Skin epidermis (tissue), 12 donors: ENCODE results near the gene CIB1.
"Not testable (repeated sequence)": the region's sequence is repeated elsewhere in the genome, so short reads cannot be mapped to it uniquely, and the experiment has no call there.

Source experiments
- H3K27ac ChIP-seq, 21 experiments: fragments of 200-600 bp; sonication (generic) in 11 of 21; one replicate each; pipeline ENCODE4 v1.5.0; 2020; ENCODE audit warnings: mild to moderate bottlenecking in 3 of 21, inconsistent platforms in 2 of 21, moderate library complexity in 2 of 21
- H3K4me3 ChIP-seq, 7 experiments: fragments of 200-600 bp; sonication (generic) in 2 of 7; one replicate each; pipeline ENCODE4 v1.5.0; 2020; ENCODE audit warnings: inconsistent platforms in 2 of 7, mild to moderate bottlenecking in 2 of 7, moderate library complexity in 1 of 7

CIB1 gene

DNA sequence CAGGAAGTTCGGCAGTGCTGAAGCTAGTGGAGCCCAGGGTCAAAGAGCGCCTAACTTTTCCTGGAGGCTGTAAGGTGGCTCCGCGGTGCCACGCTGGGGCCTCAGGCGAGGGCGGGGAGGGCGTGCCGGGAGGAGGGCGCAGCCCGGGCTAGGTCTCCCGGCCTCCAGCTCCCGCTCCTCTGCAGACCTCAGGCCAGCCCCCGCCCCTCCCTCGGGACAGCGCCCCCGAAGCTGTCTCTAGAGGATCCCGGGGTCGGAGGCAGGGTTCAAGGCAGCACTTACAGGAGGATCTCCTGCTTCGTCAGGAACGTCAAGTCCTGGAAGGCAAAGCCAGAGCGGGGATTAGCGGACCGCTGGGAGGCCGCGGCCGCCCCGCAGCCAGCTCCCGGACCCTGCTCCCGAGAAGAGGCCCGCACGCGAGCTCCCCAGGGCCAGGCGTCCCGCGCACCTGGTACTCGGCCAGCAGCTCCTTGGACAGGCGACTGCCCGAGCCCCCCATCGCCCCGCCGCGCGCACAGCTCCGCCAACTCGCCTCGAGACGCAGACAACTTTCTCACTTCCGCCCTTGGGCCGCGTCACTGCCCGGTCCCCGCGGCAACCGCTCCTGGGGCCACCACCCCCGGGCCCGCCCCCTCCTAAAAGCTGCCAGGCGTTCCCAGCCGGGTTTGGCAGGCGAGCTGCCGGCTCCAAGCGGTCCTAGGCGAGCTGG lies at the start of gene CIB1:
TSS of gene CIB1 (minus strand) at position 555 of the 709 bp plus-strand sequence. CDS start at position 499, 56 bp downstream.
- Histone ChIP-seq H3K4me3 (peak within 1 kb of the TSS; percentile 54 to 89 (median 76)), H3K27ac (peak within 1 kb of the TSS; percentile 76 to 97 (median 91))

DNA sequence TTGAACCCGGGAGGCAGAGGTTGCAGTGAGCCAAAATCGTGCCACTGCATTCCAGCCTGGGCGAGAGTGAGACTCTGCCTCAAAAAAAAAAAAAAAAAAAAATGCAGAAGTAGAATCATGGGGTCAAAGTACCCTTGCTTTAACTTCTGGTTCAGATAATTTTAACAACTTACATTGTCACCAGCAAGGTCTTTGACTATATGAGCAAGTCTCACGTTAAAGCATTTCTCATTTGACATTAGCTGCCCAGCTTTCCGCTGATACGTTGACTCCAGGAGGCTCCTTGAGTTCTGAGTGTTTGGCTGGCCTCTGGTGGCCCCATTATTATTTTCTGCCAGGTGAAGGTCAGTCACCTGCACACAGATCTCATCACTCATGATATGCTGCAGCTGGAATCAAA lies 47.9 kb upstream of the CIB1 start:
- not testable (repeated sequence) for H3K4me3 ChIP-seq, H3K27ac ChIP-seq

DNA sequence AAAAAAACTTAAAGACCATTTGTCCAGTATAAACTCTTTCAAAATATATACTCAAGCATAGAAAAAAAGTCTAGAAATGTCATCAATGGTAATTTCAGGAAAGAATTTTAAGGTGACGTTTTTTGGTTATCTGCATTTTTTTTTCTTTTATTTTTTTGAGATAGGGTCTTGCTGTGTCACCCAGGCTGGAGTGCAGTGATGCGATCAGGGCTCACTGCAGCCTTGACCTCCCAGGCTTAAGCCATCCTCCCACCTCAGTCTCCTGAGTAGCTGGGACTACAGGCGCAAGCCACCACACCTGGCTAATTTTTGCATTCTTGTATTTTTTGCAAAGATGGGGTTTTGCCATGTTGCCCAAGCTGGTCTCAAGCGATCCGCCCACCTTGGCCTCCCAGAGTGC lies 47.0 kb upstream of the CIB1 start:
- not testable (repeated sequence) for H3K4me3 ChIP-seq, H3K27ac ChIP-seq

DNA sequence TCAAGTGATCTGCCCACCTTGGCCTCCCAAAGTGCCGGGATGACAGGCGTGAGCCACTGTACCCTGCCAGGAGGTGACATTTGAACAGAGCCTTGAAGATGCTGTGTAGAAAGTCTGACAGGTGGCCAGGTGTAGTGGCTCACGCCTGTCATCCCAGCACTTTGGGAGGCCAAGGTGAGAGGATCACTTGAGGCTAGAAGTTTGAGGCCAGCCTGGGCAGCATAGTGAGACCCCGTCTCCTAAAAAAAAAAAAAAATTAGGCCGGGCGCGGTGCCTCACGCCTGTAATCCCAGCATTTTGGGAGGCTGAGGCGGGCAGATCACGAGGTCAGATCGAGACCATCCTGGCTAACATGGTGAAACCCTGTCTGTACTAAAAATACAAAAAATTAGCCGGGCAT lies 44.7 kb upstream of the CIB1 start:
- not testable (repeated sequence) for H3K4me3 ChIP-seq, H3K27ac ChIP-seq

DNA sequence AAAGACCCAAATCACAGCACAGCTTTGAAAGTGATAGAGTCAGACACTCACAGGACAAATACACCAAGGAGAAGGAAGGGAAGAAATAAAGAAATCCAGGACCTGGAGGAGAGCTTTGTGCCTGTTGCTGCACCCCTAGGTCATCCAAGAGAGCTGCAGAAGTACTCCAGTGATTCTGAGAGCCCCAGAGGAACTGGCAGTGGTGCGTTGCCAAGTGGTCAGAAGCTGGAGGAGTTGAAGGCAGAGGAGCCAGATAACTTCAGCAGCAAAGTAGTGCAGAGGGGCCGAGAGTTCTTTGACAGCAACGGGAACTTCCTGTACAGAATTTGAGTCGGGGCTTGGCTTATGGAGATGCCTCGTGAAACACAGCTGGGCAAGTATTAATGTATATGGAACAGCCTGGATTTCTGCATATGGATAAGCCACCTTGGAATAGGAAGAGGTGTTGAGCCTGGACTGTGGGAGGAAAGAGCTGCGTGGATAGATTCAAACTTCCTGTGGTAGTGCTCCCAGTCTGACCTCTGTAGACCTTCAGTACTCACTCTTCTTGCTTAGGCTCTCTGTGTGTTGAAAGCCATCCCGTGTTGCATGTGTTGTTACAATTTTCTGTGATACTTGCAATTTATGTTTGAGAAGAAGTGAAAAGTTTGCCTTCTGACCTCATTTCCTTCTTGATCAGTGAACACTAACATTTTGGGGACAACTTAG lies 37.9 kb upstream of the CIB1 start:
- H3K27ac ChIP-seq: no peak overlapping the region

DNA sequence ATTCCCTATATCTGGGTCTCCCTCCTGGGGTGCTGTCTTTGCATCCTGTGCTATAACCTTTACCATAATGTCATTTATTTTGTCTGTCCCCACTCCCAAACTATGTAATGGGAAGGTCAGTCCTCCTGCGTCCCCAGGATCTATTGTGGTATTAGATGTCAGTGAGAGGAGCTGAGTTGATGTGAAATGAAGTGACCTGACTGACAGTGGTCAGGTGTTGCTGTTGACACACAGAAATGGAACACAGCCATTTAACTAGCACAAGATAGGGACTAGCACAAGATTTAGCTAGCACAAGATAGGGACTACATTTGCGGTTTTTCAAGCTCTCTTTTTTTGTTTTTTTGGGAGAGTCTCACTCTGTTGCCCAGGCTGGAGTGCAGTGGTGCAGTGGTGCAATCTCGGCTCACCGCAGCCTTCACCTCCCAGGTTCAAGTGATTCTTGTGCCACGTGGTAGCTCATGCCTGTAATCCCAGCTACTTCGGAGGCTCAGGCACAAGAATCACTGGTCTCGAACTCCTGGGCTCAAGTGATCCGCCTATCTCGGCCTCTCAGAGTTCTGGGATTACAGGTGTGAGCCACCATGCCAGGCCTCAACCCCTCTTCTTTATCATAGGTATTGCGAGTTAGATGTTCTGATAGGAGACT lies 36.9 kb upstream of the CIB1 start:
- Histone ChIP-seq H3K27ac (no peak overlapping the region), H3K4me3 (no peak overlapping the region)

More for the DNA sequence above, 37.9 kb upstream of the CIB1 start:
- no peak overlapping the region for H3K4me3 ChIP-seq

DNA sequence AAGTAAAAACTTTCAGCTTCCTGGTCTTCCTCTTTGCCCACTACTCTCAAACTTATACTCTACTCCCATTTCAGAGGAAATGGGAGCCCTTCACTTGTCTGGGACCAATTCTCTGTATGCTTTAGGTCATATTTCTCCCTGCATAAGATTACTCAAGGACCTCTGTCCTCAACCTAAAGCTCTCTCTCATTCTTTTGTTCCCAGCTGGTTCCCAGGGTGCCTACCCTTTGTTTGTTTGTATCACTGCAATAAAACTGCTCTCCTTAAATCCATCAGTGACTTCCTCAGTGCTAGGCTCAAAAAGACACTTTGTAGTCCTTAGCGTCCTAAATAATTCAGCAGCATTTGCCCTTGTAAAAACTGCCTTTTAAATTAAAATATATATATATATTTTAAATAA lies 34.7 kb upstream of the CIB1 start:
- H3K27ac ChIP-seq: no peak overlapping the region
- no peak overlapping the region for H3K4me3 ChIP-seq

DNA sequence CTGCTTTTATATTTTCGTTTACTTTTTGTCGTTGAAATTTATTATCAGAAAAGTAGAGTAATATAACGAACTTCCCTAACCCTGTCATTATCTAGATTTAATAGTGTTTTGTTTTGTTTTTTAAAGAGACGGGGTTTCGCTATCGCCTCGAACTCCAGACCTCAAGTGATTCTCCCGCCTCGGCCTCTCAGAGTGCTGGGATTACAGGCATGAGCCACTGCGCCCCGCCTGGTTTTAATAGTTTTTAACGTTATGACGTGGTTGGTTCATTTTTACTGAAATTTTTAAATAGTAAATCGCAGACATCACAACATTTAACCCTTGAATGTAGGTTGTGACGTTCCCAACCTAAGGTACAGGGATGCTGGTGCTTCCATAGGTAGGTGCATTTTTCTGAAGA lies 32.7 kb upstream of the CIB1 start:
- Histone ChIP-seq H3K27ac (peak overlapping the region in 19 of 21 experiments; percentile 79 to 97 (median 94)), H3K4me3 (peak overlapping the region; percentile 52 to 86 (median 65))

DNA sequence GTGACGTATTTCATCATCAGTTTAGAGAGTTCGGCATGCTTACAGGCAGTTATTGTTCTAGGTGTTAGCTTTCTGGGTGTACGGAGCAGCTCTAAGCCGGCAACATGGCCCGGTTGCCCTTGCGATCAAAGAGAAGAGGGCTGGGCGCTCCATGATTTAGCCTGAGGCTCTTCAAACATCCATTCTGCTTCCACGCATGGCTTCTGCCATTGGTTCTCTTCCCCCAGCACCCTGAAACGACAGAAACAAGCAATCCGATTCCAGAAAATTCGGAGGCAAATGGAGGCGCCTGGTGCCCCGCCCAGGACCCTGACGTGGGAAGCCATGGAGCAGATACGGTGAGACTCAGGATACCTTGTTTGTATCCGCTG lies 32.3 kb upstream of the CIB1 start:
- Histone ChIP-seq H3K4me3 (peak overlapping the region; percentile 52 to 86 (median 65)), H3K27ac (peak overlapping the region; percentile 76 to 97 (median 92))

DNA sequence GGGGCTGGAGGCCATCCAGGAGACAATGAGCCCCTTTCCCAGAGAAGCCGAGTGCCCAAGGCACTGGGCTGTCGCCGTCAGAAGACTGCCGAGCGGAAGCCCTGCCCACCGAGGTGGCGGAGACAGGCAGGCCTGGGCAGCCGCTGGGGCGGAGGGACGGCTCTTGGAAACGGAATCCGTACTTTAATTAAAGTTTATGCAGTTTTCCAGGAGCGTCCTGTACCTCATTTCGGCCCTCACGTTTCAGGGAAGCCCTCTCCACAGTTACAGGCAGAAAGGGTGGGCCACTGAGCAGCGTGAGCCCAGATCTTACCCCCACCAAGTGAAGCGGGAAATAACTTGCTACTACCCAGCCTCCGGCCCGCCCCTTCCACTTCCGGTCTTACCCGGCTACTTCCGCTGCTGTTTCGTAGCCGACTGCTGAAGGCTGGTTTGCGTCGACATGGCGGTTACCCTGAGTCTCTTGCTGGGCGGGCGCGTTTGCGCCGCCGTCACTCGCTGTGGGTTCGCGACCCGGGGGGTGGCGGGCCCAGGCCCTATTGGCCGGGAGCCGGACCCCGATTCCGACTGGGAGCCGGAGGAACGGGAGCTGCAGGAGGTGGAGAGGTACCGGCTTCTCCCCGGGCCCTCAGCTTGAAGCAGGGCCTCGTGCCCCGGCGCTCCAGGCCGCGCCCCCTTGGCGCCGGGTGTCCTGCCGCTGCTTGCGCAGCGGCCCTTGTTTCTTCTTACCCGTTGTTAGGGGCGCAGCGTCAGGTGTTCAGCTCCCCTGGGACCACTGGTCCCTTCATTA lies 31.7 kb upstream of the CIB1 start, which contains the start of gene NGRN:
TSS of gene NGRN (plus strand) at position 402 of the 790 bp plus-strand sequence. CDS start at position 443, 41 bp downstream.
- peak within 1 kb of the TSS; percentile 52 to 86 (median 65) for H3K4me3 ChIP-seq
- peak within 1 kb of the TSS; percentile 76 to 97 (median 92) for H3K27ac ChIP-seq

DNA sequence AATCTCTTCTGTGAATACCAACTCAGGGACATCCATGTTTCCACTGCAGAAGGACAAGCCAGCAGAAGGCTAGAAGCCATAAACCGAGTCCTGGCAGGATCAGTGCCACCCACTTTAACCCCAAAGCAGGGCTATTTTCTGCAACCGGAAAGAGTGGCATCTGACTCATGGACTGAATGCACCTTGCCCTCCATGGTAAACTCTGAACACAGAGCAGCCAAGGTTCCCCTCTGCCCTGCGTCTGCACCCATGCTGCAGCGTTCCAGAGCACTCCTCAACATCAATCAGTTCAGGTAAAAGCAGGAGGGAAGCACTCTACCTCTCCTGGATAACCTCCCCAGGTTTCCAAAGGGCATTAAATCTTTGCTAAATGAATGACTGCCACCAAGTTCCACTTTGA lies 30.9 kb upstream of the CIB1 start:
- H3K27ac ChIP-seq: peak overlapping the region in 20 of 21 experiments; percentile 79 to 97 (median 93)
- H3K4me3 ChIP-seq: peak overlapping the region; percentile 52 to 86 (median 65)

DNA sequence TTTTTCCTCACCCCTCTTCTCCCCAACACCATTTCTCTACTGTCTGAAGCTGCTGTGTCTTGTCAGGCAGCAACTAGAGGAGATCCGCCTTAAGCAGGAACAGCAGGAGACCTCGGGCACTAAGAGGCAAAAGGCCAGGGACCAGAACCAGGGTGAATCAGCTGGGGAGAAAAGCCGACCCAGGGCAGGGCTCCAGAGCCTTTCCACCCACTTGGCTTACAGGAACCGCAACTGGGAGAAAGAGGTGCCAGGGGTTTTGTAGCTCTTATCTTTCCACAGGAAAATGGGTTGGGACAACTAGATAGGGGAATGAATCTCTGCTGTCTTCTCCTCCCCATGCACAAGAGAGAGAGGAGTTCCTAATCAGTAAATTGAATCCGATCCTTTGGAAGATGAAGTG lies 28.7 kb upstream of the CIB1 start:
- peak overlapping the region in 8 of 21 experiments; percentile 26 to 76 (median 48) for H3K27ac ChIP-seq

DNA sequence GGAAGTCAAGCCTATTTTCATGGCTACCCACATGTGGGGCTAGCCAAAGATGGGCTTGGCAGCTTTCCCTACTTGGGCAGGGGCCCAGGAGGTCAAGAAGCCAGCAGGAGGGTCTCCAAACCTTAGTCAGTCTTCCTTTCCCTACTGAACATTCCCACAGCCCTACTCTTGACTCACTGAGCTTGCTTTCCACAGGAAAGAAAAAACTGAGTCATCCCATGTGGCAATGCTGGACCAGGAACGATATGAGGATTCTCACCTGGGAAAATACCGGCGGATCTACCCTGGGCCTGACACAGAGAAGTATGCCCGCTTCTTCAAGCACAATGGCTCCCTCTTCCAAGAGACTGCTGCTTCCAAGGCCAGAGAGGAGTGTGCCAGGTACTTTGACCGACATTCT lies 28.1 kb upstream of the CIB1 start:
- H3K4me3 ChIP-seq: no peak overlapping the region
- peak overlapping the region in 10 of 21 experiments; percentile 12 to 77 (median 44) for H3K27ac ChIP-seq

More for the DNA sequence above, 28.7 kb upstream of the CIB1 start:
- no peak overlapping the region for H3K4me3 ChIP-seq

DNA sequence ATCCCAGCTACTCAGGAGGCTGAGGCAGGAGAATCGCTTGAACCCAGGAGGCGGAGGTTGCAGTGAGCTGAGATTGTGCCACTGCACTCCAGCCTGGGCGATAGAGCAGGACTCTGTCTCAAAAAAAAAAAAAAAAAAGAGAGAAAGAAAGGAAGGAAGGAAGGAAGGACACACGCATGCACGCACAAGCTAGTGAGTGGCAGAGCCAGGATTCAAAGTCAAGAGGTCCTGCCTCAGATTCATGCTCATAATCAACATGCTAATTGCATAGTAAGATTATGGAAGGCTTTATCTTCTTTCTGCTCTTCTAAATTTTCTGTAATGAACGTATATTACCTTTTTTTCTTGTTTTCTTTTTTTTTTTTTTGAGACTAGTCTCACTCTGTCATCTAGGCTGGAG lies 27.0 kb upstream of the CIB1 start:
- H3K27ac ChIP-seq, H3K4me3 ChIP-seq: not testable (repeated sequence)

DNA sequence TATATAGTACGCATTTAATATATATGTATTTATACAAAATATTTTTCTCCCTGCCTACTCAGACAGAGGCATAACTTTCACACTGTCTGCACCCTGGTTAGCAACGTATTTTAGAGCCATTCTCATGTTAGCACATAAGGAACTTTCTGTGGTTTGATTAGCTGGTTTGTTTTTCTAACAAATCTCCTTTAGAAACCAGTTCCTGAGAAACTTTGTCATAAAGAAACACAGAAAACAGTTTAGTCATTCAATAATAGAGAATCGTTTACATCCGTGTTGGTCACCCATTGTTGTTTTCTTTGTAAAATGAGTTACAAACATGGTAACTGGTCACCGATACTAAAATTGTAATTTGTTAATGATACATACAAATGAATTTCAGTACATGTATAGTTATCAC lies 25.8 kb upstream of the CIB1 start:
- no peak overlapping the region for H3K27ac ChIP-seq
- H3K4me3 ChIP-seq: no peak overlapping the region

DNA sequence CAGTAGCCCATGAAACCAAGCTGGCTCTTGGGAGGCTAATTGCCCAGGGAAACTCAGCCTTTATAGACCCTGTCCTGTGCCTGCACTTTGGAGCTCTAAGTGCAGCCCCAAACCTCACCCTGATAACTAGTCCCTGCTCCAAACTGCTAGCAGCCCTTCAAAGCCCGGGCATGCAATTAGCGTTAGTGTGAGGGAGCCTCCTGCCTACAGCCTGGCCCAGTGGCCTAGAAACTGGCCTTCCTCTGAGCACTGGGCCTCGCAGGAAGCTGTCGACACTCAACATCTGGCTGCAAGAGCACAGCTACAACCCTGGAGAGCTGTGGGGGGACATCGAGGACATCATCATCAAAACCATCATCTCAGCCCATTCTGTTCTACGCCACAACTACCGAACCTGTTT lies 24.0 kb upstream of the CIB1 start:
- Histone ChIP-seq H3K27ac (no peak overlapping the region), H3K4me3 (no peak overlapping the region)

DNA sequence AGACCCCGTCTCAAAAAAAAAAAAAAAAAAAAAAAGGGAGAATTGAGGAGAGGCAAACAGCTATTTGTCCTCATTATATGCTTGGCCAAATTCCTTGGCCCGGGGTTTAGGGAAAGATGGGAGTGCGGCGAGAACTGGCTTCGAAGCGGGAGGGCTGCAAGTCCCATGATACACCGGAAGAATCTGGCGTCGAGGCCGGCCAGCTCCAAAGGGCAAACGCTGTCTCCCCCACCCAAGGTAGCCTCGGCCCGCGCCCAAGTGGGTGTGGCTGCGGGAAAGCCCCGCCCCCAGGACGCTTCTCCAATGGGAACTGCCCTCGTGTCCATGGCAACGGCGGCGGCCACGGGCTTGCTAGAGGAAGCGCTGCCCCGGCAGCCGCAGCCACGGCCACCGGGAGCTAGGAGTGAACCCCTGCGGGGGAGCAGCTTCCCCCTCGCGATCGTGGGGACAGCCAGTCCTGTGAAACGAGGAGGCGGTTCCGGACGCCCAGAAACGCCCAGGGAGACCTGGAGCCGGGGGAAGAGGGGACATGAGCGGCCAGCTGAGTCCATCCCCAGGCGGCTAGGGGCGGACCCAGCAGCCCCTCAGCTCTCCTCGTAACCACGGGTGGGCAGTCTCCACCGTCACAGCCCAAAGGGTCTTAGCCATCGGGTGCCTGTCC lies 15.6 kb upstream of the CIB1 start, which contains the start of gene TTLL13:
TSS of gene TTLL13 (plus strand) at position 354 of the 661 bp plus-strand sequence. CDS start 1,075 bp downstream, outside the sequence.
- Histone ChIP-seq H3K4me3 (peak within 1 kb of the TSS; percentile 26 to 50 (median 43)), H3K27ac (peak within 1 kb of the TSS in 5 of 21 experiments; percentile 11 to 42 (median 18))

DNA sequence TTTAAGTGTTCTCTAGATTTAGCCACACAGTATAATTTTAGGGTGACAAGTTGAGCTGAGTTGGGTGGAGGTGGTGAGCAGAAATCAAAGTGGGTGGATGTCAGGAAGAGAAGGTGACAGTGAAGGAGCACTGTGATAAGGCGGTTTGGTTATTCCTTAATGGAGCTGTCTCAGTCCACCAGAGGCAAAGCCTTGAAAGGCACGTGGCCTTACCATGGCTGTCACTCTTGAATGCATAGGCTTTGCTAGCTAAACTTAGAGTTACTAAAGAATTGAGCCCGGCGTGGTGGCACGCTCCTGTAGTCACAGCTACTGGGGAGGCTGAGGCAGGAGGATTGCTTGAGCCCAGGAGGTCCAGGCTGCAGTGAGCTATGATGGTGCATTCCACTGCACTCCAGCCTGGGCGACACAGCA lies 15.1 kb upstream of the CIB1 start:
- Histone ChIP-seq H3K27ac (no peak overlapping the region), H3K4me3 (peak overlapping the region in 3 of 7 experiments; percentile 32 to 43 (median 40))
